Measurements from ENCODE around the gene PILRB. TPM values are rescaled to one million over a fixed set of nuclear protein-coding genes. Genes with fewer than 3 reads are reported as not detected.

Gene PILRB
- total and polyA plus RNA-seq, 2 donors from 2014 or later, result 45.0 to 76.4 TPM

- Histone ChIP-seq H3K4me1 (ENCODE audit: control insufficient read depth in 2 of 3, insufficient read depth in 2 of 3, low read depth in 1 of 3, low read length in 3 of 3) (no peaks in the 10 kb centered on the region), H3K27ac (ENCODE audit: low read depth in 2 of 2, low read length in 2 of 2) (no peak overlapping the region), H3K4me3 (ENCODE audit: low read length in 3 of 3) (no peak overlapping the region), H3K36me3 (ENCODE audit: control insufficient read depth in 2 of 3, insufficient read depth in 3 of 3, low read length in 3 of 3) (peaks cover 0 to 54% (median 28%) of the 10 kb centered on the region in 3 donors), H3K9ac (ENCODE audit: low read length in 3 of 3) (no peak overlapping the region), H3K27me3 (ENCODE audit: control insufficient read depth, insufficient read depth, low read length) (no peaks in the 10 kb centered on the region), H3K9me3 (ENCODE audit: control insufficient read depth in 2 of 3, insufficient read depth in 1 of 3, low read length in 3 of 3) (no peaks in the 10 kb centered on the region)
- FAIRE-seq (no peak), DNase-seq (peak in 1 of 5 donors; percentile 56)
- intact Hi-C loops (cut with DNase I), result no loop called here
- TF ChIP-seq CTCF (IDR thresholded peaks at IDR 0.05; ENCODE audit: borderline replicate concordance, extremely low read depth, insufficient read depth), result no peak
Observed at GRCh38 chr7:100356416-100357068, 1.4 kb upstream of the PILRB start.

DNA sequence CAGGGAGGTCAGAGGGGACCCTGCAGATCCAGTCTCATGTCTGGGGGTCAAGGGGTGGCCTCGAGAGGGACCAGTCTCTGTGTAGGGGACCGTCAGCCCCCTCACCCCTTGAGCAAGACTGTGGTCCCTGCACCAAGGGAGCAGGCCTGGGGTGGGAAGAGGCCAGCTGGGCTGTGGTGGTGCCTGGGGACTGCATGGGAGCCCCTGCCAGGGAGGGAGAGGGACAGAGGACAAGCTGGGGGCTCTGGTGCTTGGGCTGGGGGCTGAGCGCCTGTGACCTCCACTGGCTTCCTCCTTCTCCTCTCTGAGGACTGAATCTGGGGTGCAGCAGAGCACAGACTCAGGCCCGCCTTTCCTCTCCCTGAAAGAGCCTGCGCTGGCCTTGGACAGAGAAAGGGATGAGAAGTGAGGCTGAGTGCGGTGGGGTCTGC is 771 bp upstream of the PILRB start:
- TF ChIP-seq CTCF (IDR thresholded peaks at IDR 0.05; ENCODE audit: borderline replicate concordance, extremely low read depth, insufficient read depth), result no peak
- Histone ChIP-seq H3K27ac (ENCODE audit: low read depth in 2 of 2, low read length in 2 of 2) (no peak overlapping the region), H3K4me3 (ENCODE audit: low read length in 3 of 3) (no peak overlapping the region), H3K9me3 (ENCODE audit: control insufficient read depth in 2 of 3, insufficient read depth in 1 of 3, low read length in 3 of 3) (no peaks in the 10 kb centered on the region), H3K27me3 (ENCODE audit: control insufficient read depth, insufficient read depth, low read length) (no peaks in the 10 kb centered on the region), H3K9ac (ENCODE audit: low read length in 3 of 3) (no peak overlapping the region), H3K36me3 (ENCODE audit: control insufficient read depth in 2 of 3, insufficient read depth in 3 of 3, low read length in 3 of 3) (peaks cover 0 to 58% (median 29%) of the 10 kb centered on the region in 3 donors), H3K4me1 (ENCODE audit: control insufficient read depth in 2 of 3, insufficient read depth in 2 of 3, low read depth in 1 of 3, low read length in 3 of 3) (no peaks in the 10 kb centered on the region)
- DNase-seq, result peak in 1 of 5 donors; percentile 53
- intact Hi-C loops (cut with DNase I), result no loop called here
- no peak for FAIRE-seq

GRCh38 chr7:100358857-100359212 is 918 bp downstream of the PILRB start:
- no peak for TF ChIP-seq CTCF (IDR thresholded peaks at IDR 0.05; ENCODE audit: borderline replicate concordance, extremely low read depth, insufficient read depth)
- Histone ChIP-seq H3K27me3 (ENCODE audit: control insufficient read depth, insufficient read depth, low read length) (no peaks in the 10 kb centered on the region), H3K4me3 (ENCODE audit: low read length in 3 of 3) (no peak overlapping the region), H3K27ac (ENCODE audit: low read depth in 2 of 2, low read length in 2 of 2) (no peak overlapping the region), H3K9ac (ENCODE audit: low read length in 3 of 3) (no peak overlapping the region), H3K36me3 (ENCODE audit: control insufficient read depth in 2 of 3, insufficient read depth in 3 of 3, low read length in 3 of 3) (peaks cover 3 to 60% (median 29%) of the 10 kb centered on the region in 3 donors), H3K4me1 (ENCODE audit: control insufficient read depth in 2 of 3, insufficient read depth in 2 of 3, low read depth in 1 of 3, low read length in 3 of 3) (no peaks in the 10 kb centered on the region), H3K9me3 (ENCODE audit: control insufficient read depth in 2 of 3, insufficient read depth in 1 of 3, low read length in 3 of 3) (no peaks in the 10 kb centered on the region)
- intact Hi-C loops (cut with DNase I), result no loop called here
- FAIRE-seq (no peak), DNase-seq (peak in 1 of 5 donors; percentile 58)

Data from kidney (tissue), 14 donors.